GM18868 (cell line): ENCODE data around the gene RNF14.
A peak's percentile ranks its signal among the peaks of the same experiment; 100 is the strongest.
"Not testable (repeated sequence)": the region's sequence is repeated elsewhere in the genome, so short reads cannot be mapped to it uniquely, and the experiment has no call there.

Source experiments
- ATAC-seq: cut with Tn5 transposase; IDR thresholded peaks from one replicate; pipeline ENCODE4 v1.9.1; 2021; ENCODE audit warnings: mild to moderate bottlenecking, moderate library complexity; ENCODE audit not compliant: unreplicated experiment

RNF14 gene

GRCh38 chr5:142013734-142014521 is 45.0 kb downstream of the RNF14 start:
- ATAC-seq = no peak

- ATAC-seq = peak; percentile 34
These were observed 46.1 kb downstream of the RNF14 start for GRCh38 chr5:142014911-142015584.

GRCh38 chr5:142015781-142016533 is 47.1 kb downstream of the RNF14 start:
- no peak for ATAC-seq

GRCh38 chr5:142016556-142016955 is 47.7 kb downstream of the RNF14 start:
- no peak for ATAC-seq

- ATAC-seq = no peak
These were observed 49.0 kb downstream of the RNF14 start for GRCh38 chr5:142017832-142018427.

- no peak for ATAC-seq
These were observed 51.3 kb downstream of the RNF14 start for GRCh38 chr5:142020122-142020659.

GRCh38 chr5:142023836-142024235 is 54.9 kb downstream of the RNF14 start:
- no peak for ATAC-seq

- peak; percentile 100 for ATAC-seq
These were observed 55.9 kb downstream of the RNF14 start for GRCh38 chr5:142024771-142025304.

GRCh38 chr5:142025637-142026036 is 56.7 kb downstream of the RNF14 start:
- ATAC-seq = no peak

- no peak for ATAC-seq
These were observed 63.2 kb downstream of the RNF14 start for GRCh38 chr5:142032150-142032549.

- ATAC-seq = no peak
These were observed 64.1 kb downstream of the RNF14 start for GRCh38 chr5:142032747-142033631.

- ATAC-seq = not testable (repeated sequence)
These were observed 65.0 kb downstream of the RNF14 start for GRCh38 chr5:142033632-142034567.

GRCh38 chr5:142034994-142035393 is 66.1 kb downstream of the RNF14 start:
- no peak for ATAC-seq

- ATAC-seq = no peak
These were observed 68.0 kb downstream of the RNF14 start for GRCh38 chr5:142036918-142037317.

- ATAC-seq = not testable (repeated sequence)
These were observed 68.7 kb downstream of the RNF14 start for GRCh38 chr5:142037599-142037998.

GRCh38 chr5:142038735-142039134 is 69.8 kb downstream of the RNF14 start:
- ATAC-seq = no peak
